Smooth muscle cell (in vitro differentiated cells): Measurements from ENCODE around the gene PLCH1. TPM values are rescaled to one million over a fixed set of nuclear protein-coding genes. Genes with fewer than 3 reads are reported as not detected.

Experiments
- DNase-seq: peaks from one replicate; lab custom pipeline; 2025; ENCODE audit not compliant: unreplicated experiment; lab: John Stamatoyannopoulos, UW
- H2AFZ ChIP-seq: fragments of 200-600 bp; sonication (generic); 2 replicates; pipeline ENCODE4 v1.6.0; 2016; ENCODE audit warnings: antibody characterized with exemption, low read depth, mild to moderate bottlenecking
- H3F3A ChIP-seq: fragments of 200-600 bp; sonication (generic); 2 replicates; pipeline ENCODE4 v1.6.0; 2017; ENCODE audit warnings: antibody characterized with exemption, low read depth
- H3K27ac ChIP-seq: fragments of 200-600 bp; sonication (generic); 2 replicates; pipeline ENCODE4 v1.5.1; 2016; ENCODE audit warnings: low read depth, mild to moderate bottlenecking
- H3K27me3 ChIP-seq: fragments of 200-600 bp; sonication (generic); 2 replicates; pipeline ENCODE4 v1.6.1; 2016; ENCODE audit warnings: low read depth, mild to moderate bottlenecking
- H3K36me3 ChIP-seq: fragments of 200-600 bp; sonication (generic); 2 replicates; pipeline ENCODE4 v1.5.1; 2016; ENCODE audit warnings: low read depth
- H3K4me1 ChIP-seq: fragments of 200-600 bp; sonication (generic); 2 replicates; pipeline ENCODE4 v1.5.1; 2016; ENCODE audit warnings: low read depth
- H3K4me2 ChIP-seq: fragments of 200-600 bp; sonication (generic); 2 replicates; pipeline ENCODE4 v1.6.0; 2016; ENCODE audit warnings: mild to moderate bottlenecking
- H3K4me3 ChIP-seq: fragments of 200-600 bp; sonication (generic); 2 replicates; pipeline ENCODE4 v1.5.1; 2016; ENCODE audit warnings: mild to moderate bottlenecking
- H3K79me2 ChIP-seq: fragments of 200-600 bp; sonication (generic); 2 replicates; pipeline ENCODE4 v1.6.0; 2016; ENCODE audit warnings: low read depth, mild to moderate bottlenecking
- H3K9ac ChIP-seq: fragments of 200-600 bp; sonication (generic); 2 replicates; pipeline ENCODE4 v1.6.0; 2016; ENCODE audit warnings: low read depth
- H3K9me3 ChIP-seq: fragments of 200-600 bp; sonication (generic); replicated peaks from 2 replicates; pipeline ENCODE4 v1.5.1; 2016; ENCODE audit warnings: low read depth
- H4K20me1 ChIP-seq: fragments of 200-600 bp; sonication (generic); 2 replicates; pipeline ENCODE4 v1.6.0; 2016; ENCODE audit warnings: low read depth
- CTCF ChIP-seq: fragments of 200-600 bp; sonication (generic); IDR thresholded peaks from 2 replicates; pipeline ENCODE4 v1.5.1; 2017; ENCODE audit warnings: borderline replicate concordance, mild to moderate bottlenecking, antibody characterized with exemption; ENCODE audit not compliant: insufficient read depth, poor library complexity, severe bottlenecking
- WGBS: methylation state at CpG from one replicate; pipeline ENCODE4 v1.1.7; 2016; ENCODE audit warnings: low lambda C conversion rate; 5-methylcytosine and 5-hydroxymethylcytosine counted together
- polyA plus RNA-seq: library from polyadenylated mRNA; unstranded; fragments of >200 nt; fragmentation: Nextera tagmentation; extraction: Ambion mirVana; gene quantifications from 2 replicates; pipeline ENCODE4 v1.2.1, GENCODE V29; 2016
- total RNA-seq: library from RNA; depleted of rRNA; stranded (reverse); fragments of >200 nt; gene quantifications from 2 replicates; pipeline ENCODE4 v1.2.3, GENCODE V29; 2014

The PLCH1 gene
- total and polyA plus RNA-seq, 2 experiments from 2014 or later = 0.36 TPM; not detected in 1

GRCh38 chr3:155462672-155463071 lies 282.2 kb downstream of the PLCH1 start:
- Histone ChIP-seq H2AFZ (no peak overlapping the region), H3K36me3 (no peaks in the 10 kb centered on the region), H3K4me3 (no peak overlapping the region), H3K4me2 (no peak overlapping the region), H3K27ac (no peak overlapping the region), H3K79me2 (no peaks in the 10 kb centered on the region), H4K20me1 (no peaks in the 10 kb centered on the region), H3K4me1 (no peaks in the 10 kb centered on the region), H3F3A (no peaks in the 10 kb centered on the region), H3K9me3 (no peaks in the 10 kb centered on the region), H3K9ac (no peak overlapping the region), H3K27me3 (no peaks in the 10 kb centered on the region)
- TF ChIP-seq CTCF = no peak
- no peak for DNase-seq
- 75% methylated on average over 4 of the region's 4 CpGs for WGBS

- H3K9ac ChIP-seq = no peak overlapping the region
- 93% methylated on average over 4 of the region's 4 CpGs for WGBS
- no peak for TF ChIP-seq CTCF
- H3K27me3 ChIP-seq = no peaks in the 10 kb centered on the region
- no peaks in the 10 kb centered on the region for H3K9me3 ChIP-seq
- no peaks in the 10 kb centered on the region for H3K36me3 ChIP-seq
- H3K4me3 ChIP-seq = no peak overlapping the region
- H2AFZ ChIP-seq = no peak overlapping the region
- H3F3A ChIP-seq = no peaks in the 10 kb centered on the region
- no peak overlapping the region for H3K27ac ChIP-seq
- H3K79me2 ChIP-seq = no peaks in the 10 kb centered on the region
- no peaks in the 10 kb centered on the region for H4K20me1 ChIP-seq
- no peaks in the 10 kb centered on the region for H3K4me1 ChIP-seq
- H3K4me2 ChIP-seq = no peak overlapping the region
- DNase-seq = no peak
Measured at GRCh38 chr3:155457591-155457990, 287.3 kb downstream of the PLCH1 start.

- Histone ChIP-seq H4K20me1 (no peaks in the 10 kb centered on the region), H3K4me3 (no peak overlapping the region), H3K79me2 (no peaks in the 10 kb centered on the region), H3K36me3 (no peaks in the 10 kb centered on the region), H3K4me1 (no peaks in the 10 kb centered on the region), H3K27ac (no peak overlapping the region), H3F3A (no peaks in the 10 kb centered on the region), H3K4me2 (no peak overlapping the region), H3K9ac (no peak overlapping the region), H3K27me3 (no peaks in the 10 kb centered on the region), H2AFZ (no peak overlapping the region), H3K9me3 (no peaks in the 10 kb centered on the region)
- DNase-seq = no peak
- no peak for TF ChIP-seq CTCF
- WGBS = 95% methylated on average over 4 of the region's 4 CpGs
Measured at GRCh38 chr3:155455765-155456164, 289.1 kb downstream of the PLCH1 start.

GRCh38 chr3:155453512-155453911 lies 291.4 kb downstream of the PLCH1 start:
- no peaks in the 10 kb centered on the region for H3F3A ChIP-seq
- H3K27ac ChIP-seq = no peak overlapping the region
- H2AFZ ChIP-seq = no peak overlapping the region
- no peaks in the 10 kb centered on the region for H3K79me2 ChIP-seq
- H3K9me3 ChIP-seq = no peaks in the 10 kb centered on the region
- no peak overlapping the region for H3K9ac ChIP-seq
- H3K36me3 ChIP-seq = no peaks in the 10 kb centered on the region
- H3K4me1 ChIP-seq = no peaks in the 10 kb centered on the region
- no peak overlapping the region for H3K4me2 ChIP-seq
- DNase-seq = no peak
- H3K4me3 ChIP-seq = no peak overlapping the region
- TF ChIP-seq CTCF = no peak
- H4K20me1 ChIP-seq = no peaks in the 10 kb centered on the region
- WGBS = 100% methylated on average over 1 of the region's 1 CpG
- no peaks in the 10 kb centered on the region for H3K27me3 ChIP-seq
